ENCODE measurements around the gene PRPS1L1.

The PRPS1L1 gene

DNA sequence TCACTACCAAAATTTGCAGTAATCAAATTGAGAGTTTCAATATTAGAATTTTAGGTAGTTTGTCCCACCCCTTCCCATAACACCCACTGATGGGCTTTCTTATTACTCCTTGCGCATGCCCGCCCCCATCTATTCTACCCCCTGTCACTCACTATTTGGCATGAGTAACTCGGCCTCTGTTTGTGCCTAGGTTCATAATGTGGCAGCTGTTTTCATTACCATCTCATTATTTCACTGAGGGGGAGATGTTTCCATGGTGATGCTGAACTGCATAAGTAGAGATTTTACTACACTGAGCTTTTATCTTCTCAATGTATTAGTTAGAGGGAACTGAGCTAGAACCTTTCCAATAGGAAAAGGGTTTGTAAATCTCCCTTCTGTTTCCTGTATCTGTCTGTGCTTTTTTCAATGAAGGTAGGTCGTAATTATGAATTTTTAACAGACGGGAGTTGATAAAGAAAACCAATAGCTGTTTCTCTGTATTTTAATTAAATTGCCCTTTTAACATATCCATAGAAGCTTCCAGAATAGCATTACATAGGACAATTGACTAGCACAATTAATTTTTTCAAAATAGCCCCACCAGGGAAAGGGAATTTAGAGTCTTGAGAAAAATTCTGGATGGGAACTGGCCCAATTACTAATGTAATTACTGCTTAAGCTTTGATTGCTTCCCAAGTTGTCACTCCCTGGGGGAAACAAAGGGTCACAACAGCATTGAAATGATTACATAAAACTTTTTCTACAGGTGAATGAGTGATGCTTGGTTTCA is 33.4 kb downstream of the PRPS1L1 start:
- Histone ChIP-seq H3K27me3 (ENCODE audit: insufficient read depth, poor library complexity, severe bottlenecking) (no peaks in the 10 kb centered on the region), H3K4me3 (ENCODE audit: severe bottlenecking) (no peak overlapping the region), H3K36me3 (ENCODE audit: low read depth) (no peaks in the 10 kb centered on the region), H3K9me3 (ENCODE audit: severe bottlenecking) (no peaks in the 10 kb centered on the region), H3K27ac (ENCODE audit: poor library complexity, severe bottlenecking) (no peak overlapping the region), H3K4me1 (ENCODE audit: insufficient read depth, poor library complexity, severe bottlenecking) (no peaks in the 10 kb centered on the region)
- DNase-seq (ENCODE audit: low spot score) (no peak), ATAC-seq (ENCODE audit: low read depth) (no peak)
- TF ChIP-seq CTCF (IDR thresholded peaks at IDR 0.05; ENCODE audit: poor library complexity, severe bottlenecking), result no peak

GRCh38 chr7:17991866-17992648 is 35.6 kb downstream of the PRPS1L1 start:
- DNase-seq (ENCODE audit: low spot score), result no peak
- H3K36me3 ChIP-seq (ENCODE audit: low read depth), result no peaks in the 10 kb centered on the region
- H3K27me3 ChIP-seq (ENCODE audit: insufficient read depth, poor library complexity, severe bottlenecking), result no peaks in the 10 kb centered on the region
- H3K4me1 ChIP-seq (ENCODE audit: insufficient read depth, poor library complexity, severe bottlenecking), result no peaks in the 10 kb centered on the region
- no peak for ATAC-seq (ENCODE audit: low read depth)
- H3K9me3 ChIP-seq (ENCODE audit: severe bottlenecking), result no peaks in the 10 kb centered on the region
- peak; percentile 22 for TF ChIP-seq CTCF (IDR thresholded peaks at IDR 0.05; ENCODE audit: poor library complexity, severe bottlenecking)
- H3K27ac ChIP-seq (ENCODE audit: poor library complexity, severe bottlenecking), result no peak overlapping the region
- H3K4me3 ChIP-seq (ENCODE audit: severe bottlenecking), result no peak overlapping the region

- no peak overlapping the region for H3K27ac ChIP-seq (ENCODE audit: poor library complexity, severe bottlenecking)
- H3K4me3 ChIP-seq (ENCODE audit: severe bottlenecking), result no peak overlapping the region
- ATAC-seq (ENCODE audit: low read depth) (no peak), DNase-seq (ENCODE audit: low spot score) (no peak)
- no peaks in the 10 kb centered on the region for H3K4me1 ChIP-seq (ENCODE audit: insufficient read depth, poor library complexity, severe bottlenecking)
- no peaks in the 10 kb centered on the region for H3K27me3 ChIP-seq (ENCODE audit: insufficient read depth, poor library complexity, severe bottlenecking)
- TF ChIP-seq CTCF (IDR thresholded peaks at IDR 0.05; ENCODE audit: poor library complexity, severe bottlenecking), result no peak
- no peaks in the 10 kb centered on the region for H3K36me3 ChIP-seq (ENCODE audit: low read depth)
- no peaks in the 10 kb centered on the region for H3K9me3 ChIP-seq (ENCODE audit: severe bottlenecking)
Observed at GRCh38 chr7:17990761-17991160, 36.9 kb downstream of the PRPS1L1 start.

GRCh38 chr7:17989546-17989945 is 38.1 kb downstream of the PRPS1L1 start:
- ATAC-seq (ENCODE audit: low read depth) (no peak), DNase-seq (ENCODE audit: low spot score) (no peak)
- no peak overlapping the region for H3K27ac ChIP-seq (ENCODE audit: poor library complexity, severe bottlenecking)
- no peaks in the 10 kb centered on the region for H3K27me3 ChIP-seq (ENCODE audit: insufficient read depth, poor library complexity, severe bottlenecking)
- TF ChIP-seq CTCF (IDR thresholded peaks at IDR 0.05; ENCODE audit: poor library complexity, severe bottlenecking), result no peak
- no peak overlapping the region for H3K4me3 ChIP-seq (ENCODE audit: severe bottlenecking)
- H3K36me3 ChIP-seq (ENCODE audit: low read depth), result no peaks in the 10 kb centered on the region
- no peaks in the 10 kb centered on the region for H3K9me3 ChIP-seq (ENCODE audit: severe bottlenecking)
- H3K4me1 ChIP-seq (ENCODE audit: insufficient read depth, poor library complexity, severe bottlenecking), result no peaks in the 10 kb centered on the region

Measured in RWPE2 (cell line).